GM12872 (cell line): ENCODE measurements around the gene OR1L8.

Source experiments
- TF ChIP-seq, protein P1 (sequence below): IDR thresholded peaks from 3 replicates; pipeline ENCODE4 v1.5.1; 2011; ENCODE audit warnings: low read depth, mild to moderate bottlenecking, low read length, moderate library complexity; ENCODE audit not compliant: insufficient read depth

Gene OR1L8

DNA sequence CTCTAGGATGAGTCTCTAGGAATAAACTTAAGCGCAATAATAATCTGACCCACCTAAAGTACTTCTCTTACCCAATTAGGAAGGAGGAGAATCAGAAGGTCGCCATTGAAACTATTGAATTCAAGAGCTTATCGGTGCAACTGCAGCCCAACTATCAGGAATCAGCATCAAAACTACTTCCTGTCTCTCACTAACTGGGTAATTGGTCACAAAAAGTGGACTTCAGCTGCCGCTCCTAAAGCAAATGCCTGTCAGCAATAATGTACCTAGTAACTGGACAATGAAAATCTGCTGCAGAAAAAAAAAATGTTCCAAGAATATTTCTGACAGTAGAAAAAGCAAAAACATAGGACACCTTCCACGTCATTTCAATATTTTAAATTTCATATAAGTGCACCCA is 3.3 kb downstream of the OR1L8 start:
- TF ChIP-seq, protein P1, sequence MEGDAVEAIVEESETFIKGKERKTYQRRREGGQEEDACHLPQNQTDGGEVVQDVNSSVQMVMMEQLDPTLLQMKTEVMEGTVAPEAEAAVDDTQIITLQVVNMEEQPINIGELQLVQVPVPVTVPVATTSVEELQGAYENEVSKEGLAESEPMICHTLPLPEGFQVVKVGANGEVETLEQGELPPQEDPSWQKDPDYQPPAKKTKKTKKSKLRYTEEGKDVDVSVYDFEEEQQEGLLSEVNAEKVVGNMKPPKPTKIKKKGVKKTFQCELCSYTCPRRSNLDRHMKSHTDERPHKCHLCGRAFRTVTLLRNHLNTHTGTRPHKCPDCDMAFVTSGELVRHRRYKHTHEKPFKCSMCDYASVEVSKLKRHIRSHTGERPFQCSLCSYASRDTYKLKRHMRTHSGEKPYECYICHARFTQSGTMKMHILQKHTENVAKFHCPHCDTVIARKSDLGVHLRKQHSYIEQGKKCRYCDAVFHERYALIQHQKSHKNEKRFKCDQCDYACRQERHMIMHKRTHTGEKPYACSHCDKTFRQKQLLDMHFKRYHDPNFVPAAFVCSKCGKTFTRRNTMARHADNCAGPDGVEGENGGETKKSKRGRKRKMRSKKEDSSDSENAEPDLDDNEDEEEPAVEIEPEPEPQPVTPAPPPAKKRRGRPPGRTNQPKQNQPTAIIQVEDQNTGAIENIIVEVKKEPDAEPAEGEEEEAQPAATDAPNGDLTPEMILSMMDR, result no peak

GRCh38 chr9:122572456-122572855 is 10.7 kb downstream of the OR1L8 start:
- TF ChIP-seq, protein P1, result no peak

DNA sequence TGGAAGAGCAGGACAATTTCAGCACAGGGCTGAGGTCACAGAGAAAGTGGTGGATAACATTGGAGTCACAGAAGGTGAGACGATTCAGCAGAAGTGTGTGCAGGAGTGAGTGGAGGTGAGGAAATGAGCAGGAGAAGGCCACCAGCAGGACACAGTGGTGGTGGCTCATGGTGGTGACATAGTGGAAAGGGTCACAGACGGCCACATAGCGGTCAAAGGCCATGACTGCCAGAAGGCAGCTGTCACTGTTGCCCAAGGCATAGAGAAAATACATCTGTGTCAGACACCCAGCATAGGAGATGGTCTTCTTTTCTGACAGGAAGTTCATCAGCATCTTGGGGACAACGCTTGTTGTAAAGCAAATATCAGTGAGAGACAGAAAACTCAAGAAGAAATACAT is 15.3 kb downstream of the OR1L8 start:
- TF ChIP-seq, protein P1, result no peak

DNA sequence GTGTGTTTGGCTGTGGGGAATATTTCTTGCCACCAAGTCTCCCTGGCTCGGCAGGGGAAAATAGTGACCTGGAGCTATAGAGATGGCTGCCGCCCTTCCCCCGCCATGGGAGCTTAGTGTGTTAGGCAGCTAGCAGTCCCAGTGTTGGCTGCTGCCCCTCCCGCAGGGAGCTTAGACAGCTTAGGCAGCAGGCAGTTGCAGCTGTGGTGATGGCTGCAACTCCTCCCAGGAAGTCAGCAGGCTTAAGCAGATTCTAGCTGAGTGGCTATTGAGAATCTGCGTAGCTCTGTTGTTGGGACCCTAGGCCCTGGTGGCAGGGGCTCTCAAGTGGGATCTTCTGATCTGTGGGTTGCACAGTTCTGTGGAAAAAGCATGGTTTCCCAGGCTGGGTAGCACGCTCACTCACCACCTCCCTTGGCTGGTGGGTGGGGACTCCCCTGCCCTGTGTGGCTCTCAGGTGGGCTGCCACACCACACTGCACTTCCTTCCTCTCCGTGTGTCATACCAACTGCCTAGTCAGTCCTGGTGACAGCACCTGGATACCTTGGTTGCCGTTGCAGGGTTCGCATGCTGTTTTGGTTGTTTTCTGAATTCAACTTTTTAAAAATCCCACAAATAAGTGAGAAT is 20.9 kb downstream of the OR1L8 start:
- TF ChIP-seq, protein P1, result no peak

- TF ChIP-seq, protein P1, result no peak
Measured at GRCh38 chr9:122561446-122561845, 21.7 kb downstream of the OR1L8 start.

DNA sequence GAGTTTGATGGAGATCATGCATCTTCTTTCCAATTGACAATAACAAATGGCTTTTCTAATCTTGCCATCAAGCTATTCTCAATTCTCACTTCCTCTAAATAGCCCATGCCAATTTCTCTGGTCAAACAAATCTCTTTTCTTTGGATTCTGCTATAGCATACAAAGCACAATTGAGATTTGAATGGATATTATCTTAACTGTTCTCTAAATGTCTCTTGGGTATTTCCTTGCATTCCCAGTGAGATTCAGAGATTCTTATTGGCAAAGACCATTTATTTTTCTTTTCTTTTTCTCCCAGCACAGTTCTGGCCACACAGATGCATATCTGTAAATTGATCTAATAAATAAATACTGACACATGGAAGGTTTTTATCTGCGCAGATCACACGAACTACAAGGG is 30.4 kb downstream of the OR1L8 start, which contains the start of gene OR1N2:
OR1N2 (plus strand) TSS at position 301 of the 400 bp plus-strand sequence. CDS start 100 bp downstream, outside the sequence.
- TF ChIP-seq, protein P1, result no peak

DNA sequence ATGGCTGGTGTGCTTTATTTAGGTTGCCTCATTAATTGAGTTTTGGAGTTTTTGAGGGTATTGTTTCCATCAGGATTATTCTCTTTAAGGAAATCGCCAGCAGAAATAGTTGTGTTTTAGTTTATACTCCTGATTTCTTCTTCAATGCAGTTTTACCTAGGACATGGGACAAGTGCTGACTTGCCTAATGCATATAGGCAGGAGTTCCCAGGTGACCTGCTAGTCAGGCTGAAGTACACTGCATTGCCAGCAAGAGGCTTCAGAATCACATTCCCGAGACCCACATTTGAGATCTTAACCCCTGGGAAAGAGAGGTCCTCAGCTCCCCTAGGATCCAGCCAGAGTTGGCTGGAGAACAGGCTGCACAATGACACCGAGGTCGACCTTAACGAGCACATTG is 31.8 kb downstream of the OR1L8 start:
- TF ChIP-seq, protein P1, result no peak
